HEK293T (cell line): Measurements from ENCODE around the gene METTL5.

Experiments
- LEF1 ChIP-seq: fragments of 450-650 bp; IDR thresholded peaks from 2 replicates; pipeline ENCODE4 v1.6.1; 2017; ENCODE audit warnings: mild to moderate bottlenecking, borderline replicate concordance
- SP1 ChIP-seq: fragments of 450-650 bp; IDR thresholded peaks from 2 replicates; pipeline ENCODE4 v1.6.1; 2017

- TF ChIP-seq LEF1 (no peak), SP1 (no peak)
These were observed 25.0 kb upstream of the METTL5 start for GRCh38 chr2:169849710-169850109.
